ENCODE data around the gene APLF. TPM values are rescaled to one million over a fixed set of nuclear protein-coding genes. Genes with fewer than 3 reads are reported as not detected.

Gene APLF
- total RNA-seq, 1 experiment from 2014 or later, result 5.5 TPM

- TF ChIP-seq EZH2 (IDR thresholded peaks at IDR 0.05; ENCODE audit: borderline replicate concordance, low read depth, low read length, poor library complexity, severe bottlenecking), result no peak
- no peak for TF ChIP-seq CTCF (conservative IDR thresholded peaks at IDR 0.05; ENCODE audit: low read depth, low read length)
- intact Hi-C loops (cut with micrococcal nuclease; ENCODE audit: unreplicated experiment), result no loop called here
- no peak overlapping the region for H3K27ac ChIP-seq (ENCODE audit: low read depth, low read length, poor library complexity, severe bottlenecking)
- no peaks in the 10 kb centered on the region for H3K36me3 ChIP-seq (ENCODE audit: insufficient read depth, low read length, poor library complexity, severe bottlenecking)
- no peak overlapping the region for H3K4me3 ChIP-seq (ENCODE audit: low read depth, low read length, poor library complexity, severe bottlenecking)
- H3K27me3 ChIP-seq (replicated peaks; ENCODE audit: insufficient read depth, low read depth, low read length, poor library complexity), result no peaks in the 10 kb centered on the region
- POLR2A ChIA-PET (ENCODE audit: low non-redundant PET), result no interaction called here
- H3K9me3 ChIP-seq (ENCODE audit: low read depth, low read length, poor library complexity, severe bottlenecking), result no peaks in the 10 kb centered on the region
- no peak for DNase-seq (ENCODE audit: low spot score)
- CTCF ChIA-PET, result no interaction called here
- BruUV-seq (replicated peaks), result no TSS peak
- no peaks in the 10 kb centered on the region for H3K4me1 ChIP-seq (ENCODE audit: insufficient read depth, low read length, poor library complexity, severe bottlenecking)
Measured at GRCh38 chr2:68512966-68513365, 45.6 kb downstream of the APLF start.

GRCh38 chr2:68514316-68514929, 47.0 kb downstream of the APLF start:
- H3K27me3 ChIP-seq (replicated peaks; ENCODE audit: insufficient read depth, low read depth, low read length, poor library complexity), result no peaks in the 10 kb centered on the region
- no peak overlapping the region for H3K4me3 ChIP-seq (ENCODE audit: low read depth, low read length, poor library complexity, severe bottlenecking)
- intact Hi-C loops (cut with micrococcal nuclease; ENCODE audit: unreplicated experiment), result no loop called here
- H3K27ac ChIP-seq (ENCODE audit: low read depth, low read length, poor library complexity, severe bottlenecking), result no peak overlapping the region
- no peaks in the 10 kb centered on the region for H3K36me3 ChIP-seq (ENCODE audit: insufficient read depth, low read length, poor library complexity, severe bottlenecking)
- no peaks in the 10 kb centered on the region for H3K9me3 ChIP-seq (ENCODE audit: low read depth, low read length, poor library complexity, severe bottlenecking)
- no peak for TF ChIP-seq EZH2 (IDR thresholded peaks at IDR 0.05; ENCODE audit: borderline replicate concordance, low read depth, low read length, poor library complexity, severe bottlenecking)
- no peak for TF ChIP-seq CTCF (conservative IDR thresholded peaks at IDR 0.05; ENCODE audit: low read depth, low read length)
- DNase-seq (ENCODE audit: low spot score), result no peak
- no peaks in the 10 kb centered on the region for H3K4me1 ChIP-seq (ENCODE audit: insufficient read depth, low read length, poor library complexity, severe bottlenecking)
- BruUV-seq (replicated peaks), result no TSS peak
- POLR2A ChIA-PET (ENCODE audit: low non-redundant PET), result no interaction called here
- CTCF ChIA-PET, result no interaction called here

- TF ChIP-seq EZH2 (IDR thresholded peaks at IDR 0.05; ENCODE audit: borderline replicate concordance, low read depth, low read length, poor library complexity, severe bottlenecking), result no peak
- no peak for TF ChIP-seq CTCF (conservative IDR thresholded peaks at IDR 0.05; ENCODE audit: low read depth, low read length)
- Histone ChIP-seq H3K9me3 (ENCODE audit: low read depth, low read length, poor library complexity, severe bottlenecking) (no peaks in the 10 kb centered on the region), H3K27ac (ENCODE audit: low read depth, low read length, poor library complexity, severe bottlenecking) (no peak overlapping the region), H3K27me3 (replicated peaks; ENCODE audit: insufficient read depth, low read depth, low read length, poor library complexity) (no peaks in the 10 kb centered on the region), H3K4me3 (ENCODE audit: low read depth, low read length, poor library complexity, severe bottlenecking) (no peak overlapping the region), H3K36me3 (ENCODE audit: insufficient read depth, low read length, poor library complexity, severe bottlenecking) (no peaks in the 10 kb centered on the region), H3K4me1 (ENCODE audit: insufficient read depth, low read length, poor library complexity, severe bottlenecking) (no peaks in the 10 kb centered on the region)
- BruUV-seq (replicated peaks), result no TSS peak
- no peak for DNase-seq (ENCODE audit: low spot score)
- intact Hi-C loops (cut with micrococcal nuclease; ENCODE audit: unreplicated experiment), result no loop called here
- POLR2A ChIA-PET (ENCODE audit: low non-redundant PET), result no interaction called here
- CTCF ChIA-PET, result no interaction called here
Measured at GRCh38 chr2:68516051-68516955, 48.9 kb downstream of the APLF start.
